ENCODE results near the gene GRXCR1. TPM values are rescaled to one million over a fixed set of nuclear protein-coding genes. Genes with fewer than 3 reads are reported as not detected.

GRXCR1 gene
- total RNA-seq, 1 experiment from 2014 or later: not detected

DNA sequence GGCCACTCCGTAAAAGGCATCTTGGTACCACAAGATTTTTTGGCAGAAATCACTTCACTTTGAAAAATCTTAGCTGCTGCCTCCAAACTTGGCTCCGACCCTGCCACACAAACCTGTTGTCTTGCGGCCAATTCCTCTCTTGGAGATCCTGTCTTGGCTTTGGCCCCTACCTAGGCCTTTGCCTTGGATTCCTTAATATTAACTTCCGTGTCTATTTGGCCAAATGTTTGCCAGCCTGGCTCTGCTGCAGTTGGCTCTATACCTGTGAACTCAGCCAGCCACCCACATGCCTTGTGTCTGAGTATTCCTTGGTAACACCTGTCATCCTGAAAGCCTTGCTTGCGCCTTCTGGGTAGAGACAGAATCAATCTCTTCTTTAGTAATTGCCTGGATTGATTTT lies 12.5 kb downstream of the GRXCR1 start (continued):
- TF ChIP-seq, protein P1, sequence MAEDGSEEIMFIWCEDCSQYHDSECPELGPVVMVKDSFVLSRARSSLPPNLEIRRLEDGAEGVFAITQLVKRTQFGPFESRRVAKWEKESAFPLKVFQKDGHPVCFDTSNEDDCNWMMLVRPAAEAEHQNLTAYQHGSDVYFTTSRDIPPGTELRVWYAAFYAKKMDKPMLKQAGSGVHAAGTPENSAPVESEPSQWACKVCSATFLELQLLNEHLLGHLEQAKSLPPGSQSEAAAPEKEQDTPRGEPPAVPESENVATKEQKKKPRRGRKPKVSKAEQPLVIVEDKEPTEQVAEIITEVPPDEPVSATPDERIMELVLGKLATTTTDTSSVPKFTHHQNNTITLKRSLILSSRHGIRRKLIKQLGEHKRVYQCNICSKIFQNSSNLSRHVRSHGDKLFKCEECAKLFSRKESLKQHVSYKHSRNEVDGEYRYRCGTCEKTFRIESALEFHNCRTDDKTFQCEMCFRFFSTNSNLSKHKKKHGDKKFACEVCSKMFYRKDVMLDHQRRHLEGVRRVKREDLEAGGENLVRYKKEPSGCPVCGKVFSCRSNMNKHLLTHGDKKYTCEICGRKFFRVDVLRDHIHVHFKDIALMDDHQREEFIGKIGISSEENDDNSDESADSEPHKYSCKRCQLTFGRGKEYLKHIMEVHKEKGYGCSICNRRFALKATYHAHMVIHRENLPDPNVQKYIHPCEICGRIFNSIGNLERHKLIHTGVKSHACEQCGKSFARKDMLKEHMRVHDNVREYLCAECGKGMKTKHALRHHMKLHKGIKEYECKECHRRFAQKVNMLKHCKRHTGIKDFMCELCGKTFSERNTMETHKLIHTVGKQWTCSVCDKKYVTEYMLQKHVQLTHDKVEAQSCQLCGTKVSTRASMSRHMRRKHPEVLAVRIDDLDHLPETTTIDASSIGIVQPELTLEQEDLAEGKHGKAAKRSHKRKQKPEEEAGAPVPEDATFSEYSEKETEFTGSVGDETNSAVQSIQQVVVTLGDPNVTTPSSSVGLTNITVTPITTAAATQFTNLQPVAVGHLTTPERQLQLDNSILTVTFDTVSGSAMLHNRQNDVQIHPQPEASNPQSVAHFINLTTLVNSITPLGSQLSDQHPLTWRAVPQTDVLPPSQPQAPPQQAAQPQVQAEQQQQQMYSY (CRISPR knock-in tag; IDR thresholded peaks at IDR 0.05): no peak
- TF ChIP-seq ZNF138 (CRISPR knock-in tag; conservative IDR thresholded peaks at IDR 0.05): no peak

DNA sequence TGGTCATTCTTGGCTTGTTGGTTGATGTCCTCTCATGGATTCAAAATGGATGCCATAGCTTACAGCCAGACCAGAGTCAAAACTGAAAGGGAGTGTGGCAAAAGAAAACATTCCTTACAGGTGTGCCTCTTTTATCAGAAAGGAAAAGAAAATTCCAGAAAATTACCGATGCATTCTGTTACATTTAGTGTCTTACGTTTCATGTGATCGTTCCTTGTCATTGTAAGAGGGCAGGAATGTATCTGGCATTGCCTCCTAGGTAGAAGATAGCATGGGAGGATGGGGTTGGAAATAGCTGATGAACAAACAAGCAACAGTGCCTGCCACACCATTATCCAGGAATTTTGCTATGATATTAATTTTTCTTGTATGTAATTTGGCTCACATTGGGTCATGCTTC lies 13.1 kb downstream of the GRXCR1 start:
- H3K4me1 Mint-ChIP-seq: no peaks in the 10 kb centered on the region
- CTCF ChIA-PET: interaction anchor here (0.6 kb wide), 1 partner anchor 465 kb away, joined by 3 read pairs; no protein-coding TSS in a partner anchor
- DNase-seq (ENCODE audit: low spot score): no peak
- TF ChIP-seq JUN (CRISPR knock-in tag; IDR thresholded peaks at IDR 0.05) (no peak), ZNF219 (CRISPR knock-in tag; IDR thresholded peaks at IDR 0.05; ENCODE audit: borderline replicate concordance) (no peak), ZNF423 (CRISPR knock-in tag; IDR thresholded peaks at IDR 0.05) (no peak), CREM (CRISPR knock-in tag; IDR thresholded peaks at IDR 0.05) (no peak)
- TF ChIP-seq, protein P2, sequence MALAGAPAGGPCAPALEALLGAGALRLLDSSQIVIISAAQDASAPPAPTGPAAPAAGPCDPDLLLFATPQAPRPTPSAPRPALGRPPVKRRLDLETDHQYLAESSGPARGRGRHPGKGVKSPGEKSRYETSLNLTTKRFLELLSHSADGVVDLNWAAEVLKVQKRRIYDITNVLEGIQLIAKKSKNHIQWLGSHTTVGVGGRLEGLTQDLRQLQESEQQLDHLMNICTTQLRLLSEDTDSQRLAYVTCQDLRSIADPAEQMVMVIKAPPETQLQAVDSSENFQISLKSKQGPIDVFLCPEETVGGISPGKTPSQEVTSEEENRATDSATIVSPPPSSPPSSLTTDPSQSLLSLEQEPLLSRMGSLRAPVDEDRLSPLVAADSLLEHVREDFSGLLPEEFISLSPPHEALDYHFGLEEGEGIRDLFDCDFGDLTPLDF (CRISPR knock-in tag; IDR thresholded peaks at IDR 0.05): no peak
- no peak overlapping the region for H3K27ac Mint-ChIP-seq
- no peaks in the 10 kb centered on the region for H3K36me3 Mint-ChIP-seq
- no peak for ATAC-seq
- peaks cover 10% of the 10 kb centered on the region for H3K9me3 Mint-ChIP-seq
- POLR2A ChIA-PET: no interaction called here
- H3K27me3 Mint-ChIP-seq (ENCODE audit: low read depth): no peaks in the 10 kb centered on the region
- no peak overlapping the region for H3K4me3 Mint-ChIP-seq

DNA sequence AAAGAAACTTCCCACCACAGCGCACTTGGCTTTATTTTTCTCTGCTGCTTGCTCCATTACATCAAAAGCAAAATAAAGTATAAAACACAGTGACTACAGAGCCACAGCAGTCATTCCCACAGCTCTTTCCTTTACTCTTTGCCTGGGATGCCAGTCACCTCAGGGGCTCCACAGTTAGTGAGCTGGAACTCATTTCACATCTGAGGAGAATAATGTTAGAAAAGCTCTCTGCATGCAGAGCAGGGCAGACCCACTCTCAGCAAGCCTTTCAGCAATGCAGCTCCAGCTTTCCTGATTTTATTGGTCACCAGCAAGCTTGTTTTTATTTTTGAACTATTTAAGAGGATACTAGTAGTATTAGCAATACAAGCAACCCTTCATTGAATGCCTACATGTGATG lies 13.8 kb downstream of the GRXCR1 start:
- Mint-ChIP-seq H3K36me3 (no peaks in the 10 kb centered on the region), H3K4me3 (no peak overlapping the region), H3K9me3 (peaks cover 4% of the 10 kb centered on the region), H3K4me1 (no peaks in the 10 kb centered on the region), H3K27me3 (ENCODE audit: low read depth) (no peaks in the 10 kb centered on the region), H3K27ac (no peak overlapping the region)
- ChIA-PET POLR2A (no interaction called here), CTCF (no interaction called here)
- ATAC-seq (no peak), DNase-seq (ENCODE audit: low spot score) (no peak)
- no peak for TF ChIP-seq RORB (CRISPR knock-in tag; IDR thresholded peaks at IDR 0.05)
- TF ChIP-seq, protein P3, sequence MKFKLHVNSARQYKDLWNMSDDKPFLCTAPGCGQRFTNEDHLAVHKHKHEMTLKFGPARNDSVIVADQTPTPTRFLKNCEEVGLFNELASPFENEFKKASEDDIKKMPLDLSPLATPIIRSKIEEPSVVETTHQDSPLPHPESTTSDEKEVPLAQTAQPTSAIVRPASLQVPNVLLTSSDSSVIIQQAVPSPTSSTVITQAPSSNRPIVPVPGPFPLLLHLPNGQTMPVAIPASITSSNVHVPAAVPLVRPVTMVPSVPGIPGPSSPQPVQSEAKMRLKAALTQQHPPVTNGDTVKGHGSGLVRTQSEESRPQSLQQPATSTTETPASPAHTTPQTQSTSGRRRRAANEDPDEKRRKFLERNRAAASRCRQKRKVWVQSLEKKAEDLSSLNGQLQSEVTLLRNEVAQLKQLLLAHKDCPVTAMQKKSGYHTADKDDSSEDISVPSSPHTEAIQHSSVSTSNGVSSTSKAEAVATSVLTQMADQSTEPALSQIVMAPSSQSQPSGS (CRISPR knock-in tag; IDR thresholded peaks at IDR 0.05; ENCODE audit: borderline replicate concordance, low read depth): no peak
- no peak for TF ChIP-seq JAZF1 (CRISPR knock-in tag; IDR thresholded peaks at IDR 0.05)
- no peak for TF ChIP-seq NR2C2 (CRISPR knock-in tag; IDR thresholded peaks at IDR 0.05)
- TF ChIP-seq, protein P4, sequence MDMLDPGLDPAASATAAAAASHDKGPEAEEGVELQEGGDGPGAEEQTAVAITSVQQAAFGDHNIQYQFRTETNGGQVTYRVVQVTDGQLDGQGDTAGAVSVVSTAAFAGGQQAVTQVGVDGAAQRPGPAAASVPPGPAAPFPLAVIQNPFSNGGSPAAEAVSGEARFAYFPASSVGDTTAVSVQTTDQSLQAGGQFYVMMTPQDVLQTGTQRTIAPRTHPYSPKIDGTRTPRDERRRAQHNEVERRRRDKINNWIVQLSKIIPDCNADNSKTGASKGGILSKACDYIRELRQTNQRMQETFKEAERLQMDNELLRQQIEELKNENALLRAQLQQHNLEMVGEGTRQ (CRISPR knock-in tag; IDR thresholded peaks at IDR 0.05): no peak
- TF ChIP-seq ZNF423 (CRISPR knock-in tag; IDR thresholded peaks at IDR 0.05): no peak
- TF ChIP-seq, protein P5, sequence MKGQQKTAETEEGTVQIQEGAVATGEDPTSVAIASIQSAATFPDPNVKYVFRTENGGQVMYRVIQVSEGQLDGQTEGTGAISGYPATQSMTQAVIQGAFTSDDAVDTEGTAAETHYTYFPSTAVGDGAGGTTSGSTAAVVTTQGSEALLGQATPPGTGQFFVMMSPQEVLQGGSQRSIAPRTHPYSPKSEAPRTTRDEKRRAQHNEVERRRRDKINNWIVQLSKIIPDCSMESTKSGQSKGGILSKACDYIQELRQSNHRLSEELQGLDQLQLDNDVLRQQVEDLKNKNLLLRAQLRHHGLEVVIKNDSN (CRISPR knock-in tag; IDR thresholded peaks at IDR 0.05): no peak
- TF ChIP-seq ZNF121 (CRISPR knock-in tag; IDR thresholded peaks at IDR 0.05): no peak
- no peak for TF ChIP-seq TEAD1 (CRISPR knock-in tag; IDR thresholded peaks at IDR 0.05)
- TF ChIP-seq, protein P6, sequence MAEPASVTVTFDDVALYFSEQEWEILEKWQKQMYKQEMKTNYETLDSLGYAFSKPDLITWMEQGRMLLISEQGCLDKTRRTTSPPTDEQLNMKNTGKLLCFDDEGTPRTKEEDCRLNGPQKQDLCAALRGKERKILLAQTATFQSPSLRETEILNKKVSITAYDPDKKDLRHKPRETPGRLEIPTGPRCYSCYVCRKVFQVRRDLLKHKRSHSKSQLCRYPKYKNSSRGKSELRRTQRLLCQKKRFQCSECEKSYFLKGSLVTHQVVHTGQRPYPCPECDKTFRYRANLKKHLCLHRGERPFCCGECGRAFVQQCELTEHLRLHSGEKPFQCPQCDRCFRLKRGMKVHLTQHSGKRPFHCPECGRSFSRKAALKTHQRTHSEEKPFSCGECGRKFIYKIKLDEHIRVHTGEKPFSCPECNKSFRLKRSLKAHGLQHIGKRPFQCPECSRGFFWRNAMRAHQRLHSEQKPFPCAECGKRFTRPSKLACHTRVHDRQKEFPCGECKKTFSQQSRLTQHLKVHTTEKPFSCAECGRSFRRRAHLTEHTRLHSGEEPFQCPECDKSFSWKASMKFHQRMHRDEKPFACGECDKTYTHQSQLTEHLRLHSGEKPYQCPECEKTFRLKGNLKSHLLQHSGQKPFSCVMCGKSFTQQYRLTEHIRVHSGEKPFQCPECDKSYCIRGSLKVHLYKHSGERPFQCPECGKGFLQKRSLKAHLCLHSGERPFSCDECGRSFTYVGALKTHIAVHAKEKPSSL (CRISPR knock-in tag; conservative IDR thresholded peaks at IDR 0.05): no peak
- no peak for TF ChIP-seq TEAD4 (CRISPR knock-in tag; IDR thresholded peaks at IDR 0.05)
- TF ChIP-seq, protein P7, sequence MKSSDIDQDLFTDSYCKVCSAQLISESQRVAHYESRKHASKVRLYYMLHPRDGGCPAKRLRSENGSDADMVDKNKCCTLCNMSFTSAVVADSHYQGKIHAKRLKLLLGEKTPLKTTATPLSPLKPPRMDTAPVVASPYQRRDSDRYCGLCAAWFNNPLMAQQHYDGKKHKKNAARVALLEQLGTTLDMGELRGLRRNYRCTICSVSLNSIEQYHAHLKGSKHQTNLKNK (CRISPR knock-in tag; IDR thresholded peaks at IDR 0.05): no peak
- TF ChIP-seq ZBTB21 (CRISPR knock-in tag; IDR thresholded peaks at IDR 0.05; ENCODE audit: borderline replicate concordance): no peak
- no peak for TF ChIP-seq TP53 (CRISPR knock-in tag; IDR thresholded peaks at IDR 0.05)
- no peak for TF ChIP-seq FOXJ3 (CRISPR knock-in tag; IDR thresholded peaks at IDR 0.05; ENCODE audit: borderline replicate concordance)
